Hepatocyte (in vitro differentiated cells): ENCODE measurements around the gene GPR132. TPM values are rescaled to one million over a fixed set of nuclear protein-coding genes. Genes with fewer than 3 reads are reported as not detected.
"Not testable (repeated sequence)": the region's sequence is repeated elsewhere in the genome, so short reads cannot be mapped to it uniquely, and the experiment has no call there.

Experiments
- DNase-seq: peaks from one replicate; pipeline ENCODE4 v3.0.0-alpha.2; 2016; ENCODE audit warnings: low spot score
- H2AFZ ChIP-seq: fragments of 200-600 bp; sonication (generic); 2 replicates; pipeline ENCODE4 v1.6.0; 2016; ENCODE audit warnings: antibody characterized with exemption, mild to moderate bottlenecking
- H3K27ac ChIP-seq: fragments of 200-600 bp; sonication (generic); 2 replicates; pipeline ENCODE4 v1.5.1; 2016; ENCODE audit warnings: mild to moderate bottlenecking
- H3K27me3 ChIP-seq: fragments of 200-600 bp; sonication (generic); 2 replicates; pipeline ENCODE4 v1.6.1; 2016
- H3K36me3 ChIP-seq: fragments of 200-600 bp; sonication (generic); replicated peaks from 2 replicates; pipeline ENCODE4 v1.5.1; 2016; ENCODE audit warnings: low read depth; ENCODE audit not compliant: insufficient read depth
- H3K4me1 ChIP-seq: fragments of 200-600 bp; sonication (generic); 2 replicates; pipeline ENCODE4 v1.5.1; 2016; ENCODE audit warnings: mild to moderate bottlenecking, moderate library complexity; ENCODE audit not compliant: insufficient read depth
- H3K4me2 ChIP-seq: fragments of 200-600 bp; sonication (generic); 2 replicates; pipeline ENCODE4 v1.6.0; 2016
- H3K4me3 ChIP-seq: fragments of 200-600 bp; sonication (generic); 2 replicates; pipeline ENCODE4 v1.5.1; 2016; ENCODE audit warnings: mild to moderate bottlenecking
- H3K79me2 ChIP-seq: fragments of 200-600 bp; sonication (generic); 2 replicates; pipeline ENCODE4 v1.6.0; 2017; ENCODE audit warnings: mild to moderate bottlenecking
- H3K9me2 ChIP-seq: fragments of 200-600 bp; sonication (generic); replicated peaks from 2 replicates; pipeline ENCODE4 v1.6.0; 2017; ENCODE audit warnings: mild to moderate bottlenecking; ENCODE audit not compliant: insufficient read depth
- H3K9me3 ChIP-seq: fragments of 200-600 bp; sonication (generic); 2 replicates; pipeline ENCODE4 v1.5.1; 2016; ENCODE audit warnings: low read depth, mild to moderate bottlenecking
- H4K20me1 ChIP-seq: fragments of 200-600 bp; sonication (generic); 2 replicates; pipeline ENCODE4 v1.6.0; 2016; ENCODE audit warnings: mild to moderate bottlenecking; ENCODE audit not compliant: insufficient read depth, poor library complexity, severe bottlenecking
- CTCF ChIP-seq: fragments of 200-600 bp; sonication (generic); IDR thresholded peaks from 2 replicates; pipeline ENCODE4 v1.5.1; 2016; ENCODE audit warnings: antibody characterized with exemption, mild to moderate bottlenecking; ENCODE audit not compliant: poor library complexity
- EZH2 ChIP-seq: fragments of 200-600 bp; sonication (generic); IDR thresholded peaks from 2 replicates; pipeline ENCODE4 v1.6.1; 2016; ENCODE audit warnings: antibody characterized with exemption, mild to moderate bottlenecking, borderline replicate concordance
- EZH2phosphoT487 ChIP-seq: fragments of 200-600 bp; sonication (generic); IDR thresholded peaks from one replicate; pipeline ENCODE4 v1.6.1; 2018; ENCODE audit warnings: antibody characterized with exemption, mild to moderate bottlenecking, low read depth, moderate library complexity; ENCODE audit not compliant: unreplicated experiment, severe bottlenecking
- WGBS: methylation state at CpG from one replicate; pipeline ENCODE4 v1.1.6; 2016; ENCODE audit warnings: low lambda C conversion rate; ENCODE audit errors: missing lambda C conversion rate; 5-methylcytosine and 5-hydroxymethylcytosine counted together
- polyA plus RNA-seq: library from polyadenylated mRNA; unstranded; fragments of >200 nt; fragmentation: Nextera tagmentation; extraction: Ambion mirVana; gene quantifications from 2 replicates; pipeline ENCODE4 v1.2.1, GENCODE V29; 2016
- total RNA-seq: library from RNA; depleted of rRNA; stranded (reverse); fragments of >200 nt; gene quantifications from 2 replicates; pipeline ENCODE4 v1.2.3, GENCODE V29; 2014

The GPR132 gene
- total and polyA plus RNA-seq, 2 experiments from 2014 or later, result 0.41 to 0.83 TPM

- 92% methylated on average over 12 of the region's 12 CpGs for WGBS
- Histone ChIP-seq H3K9me3 (no peaks in the 10 kb centered on the region), H4K20me1 (no peaks in the 10 kb centered on the region), H3K9me2 (no peaks in the 10 kb centered on the region), H3K27me3 (no peaks in the 10 kb centered on the region), H3K36me3 (no peaks in the 10 kb centered on the region), H2AFZ (no peak overlapping the region), H3K79me2 (no peaks in the 10 kb centered on the region), H3K4me1 (no peaks in the 10 kb centered on the region), H3K4me3 (no peak overlapping the region), H3K4me2 (no peak overlapping the region), H3K27ac (no peak overlapping the region)
- no peak for TF ChIP-seq EZH2phosphoT487
- TF ChIP-seq CTCF, result no peak
- TF ChIP-seq EZH2, result no peak
- no peak for DNase-seq
These were observed 36.8 kb downstream of the GPR132 start for GRCh38 chr14:105028251-105028927.

- H3K27me3 ChIP-seq, H3K36me3 ChIP-seq, H3K4me3 ChIP-seq, H3K27ac ChIP-seq, DNase-seq, H4K20me1 ChIP-seq, H3K9me2 ChIP-seq, H3K9me3 ChIP-seq, H3K4me1 ChIP-seq, H2AFZ ChIP-seq, H3K4me2 ChIP-seq, H3K79me2 ChIP-seq: not testable (repeated sequence)
- WGBS, result 80% methylated on average over 4 of the region's 4 CpGs
These were observed 37.5 kb downstream of the GPR132 start for GRCh38 chr14:105027718-105028117.

- Histone ChIP-seq H4K20me1 (no peaks in the 10 kb centered on the region), H3K4me2 (no peak overlapping the region), H3K4me3 (no peak overlapping the region), H2AFZ (no peak overlapping the region), H3K9me2 (no peaks in the 10 kb centered on the region), H3K79me2 (peaks cover 6% of the 10 kb centered on the region), H3K27ac (no peak overlapping the region), H3K9me3 (no peaks in the 10 kb centered on the region), H3K4me1 (no peaks in the 10 kb centered on the region), H3K27me3 (no peaks in the 10 kb centered on the region), H3K36me3 (no peaks in the 10 kb centered on the region)
- no peak for DNase-seq
- TF ChIP-seq EZH2phosphoT487 (no peak), CTCF (no peak), EZH2 (no peak)
- 63% methylated on average over 1 of the region's 1 CpG for WGBS
These were observed 38.2 kb downstream of the GPR132 start for GRCh38 chr14:105026802-105027563.

- H3K4me1 ChIP-seq, result no peaks in the 10 kb centered on the region
- DNase-seq, result no peak
- 94% methylated on average over 16 of the region's 16 CpGs for WGBS
- no peak for TF ChIP-seq EZH2
- no peak for TF ChIP-seq CTCF
- no peak for TF ChIP-seq EZH2phosphoT487
- no peaks in the 10 kb centered on the region for H3K27me3 ChIP-seq
- no peaks in the 10 kb centered on the region for H3K36me3 ChIP-seq
- no peaks in the 10 kb centered on the region for H4K20me1 ChIP-seq
- no peak overlapping the region for H3K4me2 ChIP-seq
- no peak overlapping the region for H3K4me3 ChIP-seq
- no peaks in the 10 kb centered on the region for H3K9me3 ChIP-seq
- no peaks in the 10 kb centered on the region for H3K9me2 ChIP-seq
- no peak overlapping the region for H3K27ac ChIP-seq
- H3K79me2 ChIP-seq, result peaks cover 6% of the 10 kb centered on the region
- no peak overlapping the region for H2AFZ ChIP-seq
These were observed 39.0 kb downstream of the GPR132 start for GRCh38 chr14:105026033-105026785.
